ENCODE data around the gene ASS1.

ASS1 gene

GRCh38 chr9:130500340-130501180 is 55.8 kb downstream of the ASS1 start:
- no peak for DNase-seq

- DNase-seq, result no peak
These were observed 56.9 kb downstream of the ASS1 start for GRCh38 chr9:130501639-130502038.

- no peak for DNase-seq
These were observed 63.5 kb downstream of the ASS1 start for GRCh38 chr9:130508218-130508617.

- DNase-seq, result no peak
These were observed 67.4 kb downstream of the ASS1 start for GRCh38 chr9:130512199-130512598.

GRCh38 chr9:130513078-130513477 is 68.3 kb downstream of the ASS1 start:
- DNase-seq, result no peak

GRCh38 chr9:130518233-130518632 is 73.5 kb downstream of the ASS1 start:
- no peak for DNase-seq

- no peak for DNase-seq
These were observed 74.4 kb downstream of the ASS1 start for GRCh38 chr9:130518943-130519799.

- no peak for DNase-seq
These were observed 75.2 kb downstream of the ASS1 start for GRCh38 chr9:130519927-130520326.

GRCh38 chr9:130521715-130522114 is 77.0 kb downstream of the ASS1 start:
- no peak for DNase-seq

GRCh38 chr9:130522233-130522808 is 77.6 kb downstream of the ASS1 start:
- DNase-seq, result no peak

- DNase-seq, result no peak
These were observed 79.2 kb downstream of the ASS1 start for GRCh38 chr9:130523921-130524320.

- DNase-seq, result no peak
These were observed 81.6 kb downstream of the ASS1 start for GRCh38 chr9:130526193-130526853.

GRCh38 chr9:130526854-130527650 is 82.3 kb downstream of the ASS1 start:
- DNase-seq, result no peak

- DNase-seq, result no peak
These were observed 83.0 kb downstream of the ASS1 start for GRCh38 chr9:130527651-130528310.

- DNase-seq, result no peak
These were observed 83.9 kb downstream of the ASS1 start for GRCh38 chr9:130528674-130529073.

GRCh38 chr9:130530938-130531337 is 86.2 kb downstream of the ASS1 start:
- no peak for DNase-seq

- peak; percentile 93 for DNase-seq
These were observed 86.9 kb downstream of the ASS1 start for GRCh38 chr9:130531670-130532069.

- peak; percentile 67 for DNase-seq
These were observed 87.8 kb downstream of the ASS1 start for GRCh38 chr9:130532426-130533080.

GRCh38 chr9:130535818-130536521 is 91.2 kb downstream of the ASS1 start:
- peak; percentile 95 for DNase-seq

- peak; percentile 72 for DNase-seq
These were observed 91.9 kb downstream of the ASS1 start for GRCh38 chr9:130536701-130537107.

Data from hematopoietic multipotent progenitor cell treated with erythropoietin and hydrocortisone succinate and interleukin-3 and kit ligand, for 6 days (in vitro differentiated cells).